GDM1 (cell line): Measurements from ENCODE around the gene PTOV1.

Experiments used
- DNase-seq: peaks from one replicate; lab custom pipeline; 2025; lab: John Stamatoyannopoulos, UW

Gene PTOV1

GRCh38 chr19:49844138-49845095 lies 6.5 kb upstream of the PTOV1 start:
- DNase-seq, result no peak

DNA sequence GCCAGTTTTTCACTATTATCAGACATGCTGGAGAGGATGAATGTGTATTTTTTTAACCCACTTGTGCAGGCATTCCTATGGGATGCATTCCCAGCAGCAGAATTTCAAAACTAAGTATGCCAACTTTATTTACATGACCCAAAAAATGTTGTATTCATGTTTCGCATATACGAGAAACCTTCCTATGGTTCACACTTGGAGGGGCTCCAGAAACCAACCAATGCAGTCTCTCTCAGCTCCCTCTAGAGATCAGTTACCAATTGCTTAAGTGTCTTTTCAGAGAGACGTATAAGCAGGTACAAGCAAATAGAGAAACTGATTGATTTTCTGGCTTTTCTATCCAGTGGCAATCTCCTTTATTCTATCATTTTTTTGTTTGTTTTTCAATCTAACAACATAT lies 5.5 kb upstream of the PTOV1 start:
- DNase-seq, result no peak

- no peak for DNase-seq
Measured at GRCh38 chr19:49846408-49846807, 4.6 kb upstream of the PTOV1 start.

GRCh38 chr19:49847731-49848696 lies 2.9 kb upstream of the PTOV1 start:
- DNase-seq, result no peak

- no peak for DNase-seq
Measured at GRCh38 chr19:49848938-49849337, 2.0 kb upstream of the PTOV1 start.

DNA sequence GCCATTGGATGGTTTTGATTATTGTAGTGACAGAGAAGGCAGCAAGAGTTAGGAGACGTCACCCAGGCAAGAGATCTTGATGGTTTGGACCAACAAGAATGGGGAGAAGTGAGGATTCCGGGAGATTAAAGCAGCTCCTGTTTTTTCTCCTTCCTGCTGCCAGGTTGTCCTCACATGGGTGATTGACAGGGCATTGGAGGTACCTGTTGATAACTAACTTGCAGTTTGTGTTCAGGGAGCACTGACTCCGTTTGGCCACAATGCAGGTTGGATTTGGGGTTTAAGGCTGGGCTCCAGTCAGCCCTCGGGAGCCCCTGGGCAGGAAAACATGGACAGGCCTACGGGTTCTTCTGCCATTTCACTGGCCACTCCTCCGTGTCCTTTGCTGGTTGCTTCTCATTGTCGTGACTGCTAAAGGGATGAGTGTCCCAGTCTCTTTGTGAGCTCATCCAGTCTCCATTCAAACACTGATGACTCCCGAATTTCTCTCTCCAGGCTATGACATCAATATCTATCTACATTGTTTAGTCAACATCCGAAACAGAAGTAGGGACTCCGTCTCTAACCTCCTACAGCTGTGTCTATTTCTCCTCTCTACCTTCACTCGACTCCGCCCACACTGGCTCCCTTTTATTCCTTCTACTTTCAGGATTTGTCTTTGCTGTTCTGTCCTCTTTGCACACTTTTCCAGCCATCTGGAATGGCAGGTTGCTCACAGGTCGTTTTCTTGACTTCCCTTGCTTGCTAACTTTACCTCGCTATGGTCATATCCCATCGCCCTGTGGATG lies 1.3 kb upstream of the PTOV1 start:
- no peak for DNase-seq

- DNase-seq, result no peak
Measured at GRCh38 chr19:49850221-49850486, 805 bp upstream of the PTOV1 start.

GRCh38 chr19:49851456-49852259 lies 699 bp downstream of the PTOV1 start:
- DNase-seq, result no peak

- no peak for DNase-seq
Measured at GRCh38 chr19:49852631-49853126, 1.7 kb downstream of the PTOV1 start.

DNA sequence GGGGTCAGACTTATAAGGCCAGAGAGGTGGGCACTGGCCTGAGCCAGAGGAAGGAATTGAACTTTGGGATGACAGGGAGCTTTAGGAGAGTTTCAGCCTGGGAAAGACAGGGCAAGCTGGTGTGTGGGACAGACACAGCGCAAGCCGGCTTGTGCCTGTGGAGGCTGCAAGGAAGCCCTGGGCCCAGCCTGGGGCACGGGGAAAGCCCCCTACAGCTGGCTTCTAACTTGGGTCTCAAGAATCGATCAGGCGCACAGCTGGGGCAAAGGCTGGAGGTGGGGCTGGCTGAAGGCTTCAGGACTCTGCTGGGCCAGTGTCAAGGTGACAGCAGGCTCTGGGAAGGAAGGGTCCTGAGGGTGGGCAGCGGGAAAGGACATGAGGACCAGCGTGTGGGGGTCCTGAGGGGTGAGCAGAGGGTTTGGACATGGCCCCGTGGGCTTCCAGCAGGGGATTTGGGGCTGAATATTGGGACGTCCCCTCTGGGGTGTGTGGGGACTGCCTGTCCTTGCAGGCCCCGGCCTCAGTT lies 3.0 kb downstream of the PTOV1 start:
- no peak for DNase-seq

DNA sequence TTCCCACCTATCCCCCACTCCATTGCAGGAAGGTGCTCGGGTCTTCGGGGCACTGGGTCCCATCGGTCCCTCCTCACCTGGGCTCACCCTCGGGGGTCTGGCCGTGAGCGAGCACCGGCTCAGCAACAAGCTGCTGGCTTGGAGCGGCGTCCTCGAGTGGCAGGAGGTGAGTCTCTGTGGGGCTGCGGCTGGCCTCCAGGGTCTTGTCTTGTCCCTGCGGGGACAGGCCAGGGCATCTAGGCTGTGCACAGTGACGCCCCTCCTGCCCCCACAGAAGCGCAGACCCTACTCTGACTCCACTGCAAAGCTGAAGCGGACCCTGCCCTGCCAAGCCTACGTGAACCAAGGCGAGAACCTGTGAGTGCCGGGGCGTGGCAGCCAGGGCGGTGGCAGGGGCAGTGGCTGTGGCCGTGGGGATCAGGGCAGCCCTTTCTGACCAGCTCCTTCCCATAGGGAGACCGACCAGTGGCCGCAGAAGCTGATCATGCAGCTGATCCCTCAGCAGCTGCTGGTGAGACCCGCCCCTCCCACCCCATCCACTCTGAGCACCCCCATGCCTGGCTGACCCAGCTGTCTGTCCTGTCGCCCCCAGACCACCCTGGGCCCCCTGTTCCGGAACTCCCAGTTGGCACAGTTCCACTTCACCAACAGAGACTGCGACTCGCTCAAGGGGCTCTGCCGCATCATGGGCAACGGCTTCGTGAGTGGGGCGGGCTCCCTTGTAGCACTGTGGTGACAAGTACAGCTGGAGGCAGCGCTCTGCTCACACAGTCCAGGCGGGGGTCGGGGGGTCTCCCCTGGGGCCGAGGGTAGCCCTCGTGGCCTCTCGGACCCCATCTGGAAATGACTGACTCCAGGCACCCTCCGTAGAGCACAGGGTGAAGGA lies 3.7 kb downstream of the PTOV1 start:
- no peak for DNase-seq

DNA sequence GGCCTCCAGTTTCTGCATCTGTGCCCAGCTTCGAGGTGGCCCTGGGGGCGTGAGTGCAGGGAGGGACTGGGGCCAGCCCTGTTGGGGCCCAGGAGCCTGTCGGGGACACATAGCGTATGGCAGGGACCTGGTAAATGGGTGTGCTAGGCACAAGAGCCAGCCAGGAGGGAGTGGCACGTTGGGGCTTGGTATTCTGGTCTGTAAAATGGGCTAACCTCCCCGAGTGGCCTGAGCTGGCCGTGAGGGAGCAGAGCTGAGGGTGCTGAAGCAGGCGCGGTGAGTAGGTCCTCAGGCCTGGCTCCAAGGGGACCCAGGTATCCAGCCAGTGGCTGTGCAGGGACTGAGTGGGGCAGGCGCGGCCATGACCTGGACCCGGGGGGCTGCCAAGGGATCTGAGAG lies 4.3 kb downstream of the PTOV1 start:
- DNase-seq, result no peak

- no peak for DNase-seq
Measured at GRCh38 chr19:49855676-49856573, 5.0 kb downstream of the PTOV1 start.

- no peak for DNase-seq
Measured at GRCh38 chr19:49856574-49857021, 5.6 kb downstream of the PTOV1 start.

- DNase-seq, result no peak
Measured at GRCh38 chr19:49857061-49857837, 6.3 kb downstream of the PTOV1 start.

GRCh38 chr19:49857838-49858087 lies 6.8 kb downstream of the PTOV1 start:
- DNase-seq, result no peak

- no peak for DNase-seq
Measured at GRCh38 chr19:49858088-49858985, 7.4 kb downstream of the PTOV1 start.
